IMR-90 (cell line): Measurements from ENCODE around the gene IL4R. TPM values are rescaled to one million over a fixed set of nuclear protein-coding genes. Genes with fewer than 3 reads are reported as not detected.
"Not testable (repeated sequence)": the region's sequence is repeated elsewhere in the genome, so short reads cannot be mapped to it uniquely, and the experiment has no call there.

Experiments used
- ATAC-seq: fragments of 200-7000 bp; cut with Tn5 transposase; 2 replicates; pipeline ENCODE4 v1.9.1; 2020; ENCODE audit warnings: low read depth, mild to moderate bottlenecking, moderate library complexity
- BruUV-seq: library from RNA; stranded (reverse); fragments of 400-500 nt; replicated peaks from 2 replicates; lab custom pipeline; 2021; lab: Mats Ljungman, UMichigan
- CTCF ChIA-PET: fragments of 300-600 bp; formaldehyde crosslinking; extraction: SDS; loops from one replicate; lab custom pipeline; 2021; ENCODE audit warnings: antibody characterized with exemption; lab: Yijun Ruan, JAX
- POLR2A ChIA-PET: fragments of 300-600 bp; sonication (Branson Sonifier 250); formaldehyde crosslinking; loops from one replicate; lab custom pipeline; 2022; ENCODE audit warnings: antibody characterized with exemption; ENCODE audit not compliant: unreplicated experiment; lab: Charles Lee
- DNase-seq: peaks from one replicate; pipeline ENCODE4 v3.0.0; 2013
- H2AFZ ChIP-seq: replicated peaks from 2 replicates; pipeline ENCODE3; 2013; ENCODE audit warnings: low read length, mild to moderate bottlenecking; ENCODE audit not compliant: poor library complexity
- H2AK5ac ChIP-seq: 2 replicates; pipeline ENCODE4 v1.6.1; 2013; ENCODE audit warnings: low read depth, low read length, inconsistent platforms
- H2AK9ac ChIP-seq: replicated peaks from 2 replicates; pipeline ENCODE3; 2013; ENCODE audit warnings: mild to moderate bottlenecking, low read depth, low read length, moderate library complexity; ENCODE audit not compliant: poor library complexity
- H2BK120ac ChIP-seq: 2 replicates; pipeline ENCODE4 v1.6.1; 2013; ENCODE audit warnings: low read depth, low read length, inconsistent platforms
- H2BK15ac ChIP-seq: 3 replicates; pipeline ENCODE4 v1.6.1; 2013; ENCODE audit warnings: low read depth, low read length, inconsistent platforms
- H2BK20ac ChIP-seq: 2 replicates; pipeline ENCODE4 v1.6.1; 2013; ENCODE audit warnings: low read depth, mild to moderate bottlenecking, inconsistent platforms, low read length, moderate library complexity
- H2BK5ac ChIP-seq: 2 replicates; pipeline ENCODE4 v1.6.1; 2013; ENCODE audit warnings: mild to moderate bottlenecking, low read depth, low read length, inconsistent platforms; ENCODE audit not compliant: poor library complexity, severe bottlenecking
- H3K14ac ChIP-seq: replicated peaks from 2 replicates; pipeline ENCODE4 v1.6.1; 2013; ENCODE audit warnings: low read depth, low read length, inconsistent platforms
- H3K18ac ChIP-seq: 2 replicates; pipeline ENCODE4 v1.6.1; 2013; ENCODE audit warnings: low read depth, low read length, control low read depth
- H3K23ac ChIP-seq: 2 replicates; pipeline ENCODE4 v1.6.1; 2013; ENCODE audit warnings: low read depth, low read length, inconsistent platforms
- H3K27ac ChIP-seq: 2 replicates; pipeline ENCODE4 v1.5.1; 2013; ENCODE audit warnings: mild to moderate bottlenecking, control low read depth, low read length; ENCODE audit not compliant: insufficient read depth
- H3K27me3 ChIP-seq: 2 replicates; pipeline ENCODE4 v1.6.1; 2013; ENCODE audit warnings: low read length; ENCODE audit not compliant: control insufficient read depth, insufficient read depth
- H3K36me3 ChIP-seq: 2 replicates; pipeline ENCODE4 v1.6.1; 2013; ENCODE audit warnings: low read length, mixed read lengths; ENCODE audit not compliant: control insufficient read depth, insufficient read depth
- H3K4ac ChIP-seq: 2 replicates; pipeline ENCODE4 v1.6.1; 2013; ENCODE audit warnings: low read depth, low read length, inconsistent platforms
- H3K4me1 ChIP-seq: 2 replicates; pipeline ENCODE4 v1.6.1; 2013; ENCODE audit warnings: low read length, mixed read lengths; ENCODE audit not compliant: control insufficient read depth, insufficient read depth
- H3K4me2 ChIP-seq: 2 replicates; pipeline ENCODE4 v1.6.1; 2013; ENCODE audit warnings: low read depth, mild to moderate bottlenecking, control low read depth, low read length, moderate library complexity
- H3K4me3 ChIP-seq: 2 replicates; pipeline ENCODE4 v1.5.1; 2013; ENCODE audit warnings: low read depth, mild to moderate bottlenecking, control low read depth, low read length, moderate library complexity; ENCODE audit not compliant: insufficient read depth
- H3K56ac ChIP-seq: 2 replicates; pipeline ENCODE4 v1.6.1; 2013; ENCODE audit warnings: low read length, inconsistent platforms; ENCODE audit not compliant: insufficient read depth; ENCODE audit errors: extremely low read depth
- H3K79me1 ChIP-seq, 2 experiments: 2 replicates each; pipeline ENCODE4 v1.6.1; 2013; ENCODE audit warnings: low read length in 2 of 2, inconsistent platforms in 1 of 2, low read depth in 1 of 2
- H3K9ac ChIP-seq: 2 replicates; pipeline ENCODE4 v1.6.1; 2013; ENCODE audit warnings: low read depth, low read length, control low read depth
- H3K9me1 ChIP-seq: 2 replicates; pipeline ENCODE4 v1.6.1; 2013; ENCODE audit warnings: low read length, inconsistent platforms; ENCODE audit not compliant: insufficient read depth
- H3K9me3 ChIP-seq: 2 replicates; pipeline ENCODE4 v1.6.1; 2013; ENCODE audit warnings: low read length; ENCODE audit not compliant: control insufficient read depth, insufficient read depth
- H4K20me1 ChIP-seq: 2 replicates; pipeline ENCODE4 v1.6.1; 2013; ENCODE audit warnings: low read length, inconsistent platforms; ENCODE audit not compliant: insufficient read depth
- H4K5ac ChIP-seq: 2 replicates; pipeline ENCODE4 v1.6.1; 2013; ENCODE audit warnings: mild to moderate bottlenecking, low read depth, low read length, control low read depth
- H4K8ac ChIP-seq, 2 experiments: 2 replicates each; pipeline ENCODE4 v1.6.1; 2013; ENCODE audit warnings: low read depth in 2 of 2, low read length in 2 of 2, control low read depth in 1 of 2, inconsistent platforms in 1 of 2
- H4K91ac ChIP-seq: 2 replicates; pipeline ENCODE4 v1.6.1; 2013; ENCODE audit warnings: low read depth, low read length, inconsistent platforms; ENCODE audit not compliant: insufficient read depth
- CEBPB ChIP-seq: IDR thresholded peaks from 2 replicates; pipeline ENCODE4 v1.6.1; 2012; ENCODE audit warnings: low read depth, low read length, improper control_type of control experiment
- CHD1 ChIP-seq: IDR thresholded peaks from 2 replicates; pipeline ENCODE4 v1.6.1; 2012; ENCODE audit warnings: low read depth, low read length, improper control_type of control experiment
- SMC3 ChIP-seq: fragments of 150-350 bp; IDR thresholded peaks from 2 replicates; pipeline ENCODE4 v1.6.1; 2016; ENCODE audit warnings: low read depth, mild to moderate bottlenecking, antibody characterized with exemption, low read length, moderate library complexity
- WGBS, 2 experiments: methylation state at CpG; one replicate each; pipeline versions ENCODE4 v1.1.5 to v1.1.7; 2013; ENCODE audit warnings: missing lambda C conversion rate in 2 of 2; ENCODE audit not compliant: insufficient read length in 1 of 2; ENCODE audit errors: extremely low coverage in 2 of 2; 5-methylcytosine and 5-hydroxymethylcytosine counted together
- dilution Hi-C: fragments of 300-500 bp; cut with HindIII; formaldehyde crosslinking; loops from one replicate; pipeline ENCODE4 v1.14.3; 2018; ENCODE audit warnings: low sequenced_read_pairs; ENCODE audit not compliant: unreplicated experiment
- in situ Hi-C: fragments of 300-500 bp; cut with MboI; formaldehyde crosslinking; loops from 3 replicates; pipeline ENCODE4 v1.14.3; 2019; ENCODE audit warnings: low sequenced_read_pairs, inconsistent platforms, mixed read lengths
- intact Hi-C: fragments of 100-400 bp; cut with micrococcal nuclease; formaldehyde crosslinking; loops from 2 replicates; pipeline ENCODE4 v1.10.0; 2022
- polyA plus RNA-seq, 3 experiments: library from polyadenylated mRNA; depleted of rRNA; stranded (reverse); fragments of >200 nt; gene quantifications; 2 replicates each; pipeline ENCODE4 v1.2.3, GENCODE V29; 2012; ENCODE audit warnings: low replicate concordance in 1 of 3
- total RNA-seq: library from RNA; depleted of rRNA; stranded (reverse); fragments of >200 nt; gene quantifications from 2 replicates; pipeline ENCODE4 v1.2.3, GENCODE V29; 2012

The IL4R gene
- total and polyA plus RNA-seq, 2 of the 4 experiments (the other 2 are of a cell fraction) = 6.3 to 18.7 TPM

DNA sequence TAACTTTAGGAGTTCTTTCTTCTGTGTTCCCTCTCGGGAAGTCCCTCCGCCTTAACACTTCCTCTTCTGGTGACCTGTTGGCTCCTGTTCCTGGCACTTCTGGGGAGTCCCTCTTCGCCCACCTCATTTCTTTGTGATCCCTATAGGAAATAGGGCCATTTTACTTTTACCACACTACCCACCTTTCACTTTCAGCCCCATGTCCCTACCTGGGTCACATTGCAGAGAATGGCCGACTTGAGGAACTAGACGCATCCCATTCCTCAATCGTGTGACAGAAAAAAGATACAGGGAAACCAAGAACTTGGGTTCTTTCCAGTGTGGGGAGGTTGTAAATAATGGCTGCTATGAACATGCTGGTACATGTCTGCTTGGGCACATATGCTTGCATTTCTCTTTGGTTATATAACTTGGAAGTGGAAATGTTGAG lies 94.8 kb downstream of the IL4R start (continued):
- TF ChIP-seq CEBPB (no peak), CHD1 (no peak), SMC3 (no peak)

DNA sequence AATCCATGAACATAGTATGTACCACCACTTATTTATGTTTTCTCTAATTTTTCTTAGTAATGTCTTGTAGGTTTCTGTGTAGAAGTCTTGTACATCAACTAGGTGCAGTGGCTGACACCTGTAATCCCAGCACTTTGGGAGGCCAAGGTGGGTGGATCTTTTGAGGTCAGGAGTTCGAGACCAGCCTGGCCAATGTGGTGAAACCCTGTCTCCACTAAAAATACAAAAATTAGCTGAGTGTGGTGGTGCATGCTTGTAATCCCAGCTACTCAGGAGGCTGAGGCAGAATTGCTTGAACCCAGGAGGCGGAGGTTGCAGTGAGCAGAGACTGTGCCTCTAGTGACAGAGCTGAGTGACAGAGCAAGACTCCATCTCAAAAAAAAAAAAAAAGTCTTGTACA lies 96.2 kb downstream of the IL4R start:
- H3K9me3 ChIP-seq, H3K4me3 ChIP-seq, H3K9ac ChIP-seq, H3K18ac ChIP-seq, H3K56ac ChIP-seq, H3K23ac ChIP-seq, H3K27ac ChIP-seq, H3K36me3 ChIP-seq, H3K4me1 ChIP-seq, H4K20me1 ChIP-seq, H3K4me2 ChIP-seq, H2AK9ac ChIP-seq, H2BK5ac ChIP-seq, BruUV-seq, H4K5ac ChIP-seq, ATAC-seq, H2BK15ac ChIP-seq, H3K14ac ChIP-seq, H2AFZ ChIP-seq, intact Hi-C loops, H2AK5ac ChIP-seq, H3K4ac ChIP-seq, in situ Hi-C loops, H2BK20ac ChIP-seq, POLR2A ChIA-PET, dilution Hi-C loops, H4K8ac ChIP-seq, DNase-seq, H4K91ac ChIP-seq, H3K27me3 ChIP-seq, H2BK120ac ChIP-seq: not testable (repeated sequence)
- CTCF ChIA-PET = interaction anchor here (0.7 kb wide), 1 partner anchor 29 kb away, joined by 5 read pairs; no protein-coding TSS in a partner anchor
- no CpG with 5 or more reads among the region's 2 CpGs for WGBS, 2 experiments
- H3K9me1 ChIP-seq = peaks cover 13% of the 10 kb centered on the region
- H3K79me1 ChIP-seq = peaks cover 0 to 10% of the 10 kb centered on the region in 2 experiments; a peak in 2 of 4 replicates
